Ovary (tissue), 9 donors: ENCODE results near the gene TMEM106A. TPM values are rescaled to one million over a fixed set of nuclear protein-coding genes. Genes with fewer than 3 reads are reported as not detected.
"Not testable (repeated sequence)": the region's sequence is repeated elsewhere in the genome, so short reads cannot be mapped to it uniquely, and the experiment has no call there.

ENCODE experiments used
- DNase-seq, 5 donors: peaks; one replicate each; pipeline ENCODE4 v3.0.0-alpha.2; 2019 to 2020
- H3K27ac ChIP-seq, 2 donors: fragments of 200-600 bp; one replicate each; pipeline versions ENCODE4 v1.5.1 to v1.8.0; 2019 to 2022
- H3K27me3 ChIP-seq: fragments of 200-600 bp; one replicate; pipeline ENCODE4 v1.8.0; 2022
- H3K36me3 ChIP-seq: fragments of 200-600 bp; sonication (generic); one replicate; pipeline ENCODE4 v1.5.1; 2019
- H3K4me1 ChIP-seq: one replicate; pipeline ENCODE4 v1.8.1; 2013; ENCODE audit warnings: mild to moderate bottlenecking, moderate library complexity; ENCODE audit not compliant: insufficient read depth
- H3K4me3 ChIP-seq: fragments of 200-600 bp; sonication (generic); one replicate; pipeline ENCODE4 v1.5.1; 2017
- H3K9me3 ChIP-seq, 2 donors: fragments of 200-600 bp in 1 of 2; sonication (generic) in 1 of 2; one replicate each; pipeline versions ENCODE4 v1.5.1 to v1.8.1; 2013 to 2019; ENCODE audit warnings: mild to moderate bottlenecking in 1 of 2, moderate library complexity in 1 of 2
- EP300 ChIP-seq: sonication (generic); formaldehyde crosslinking; IDR thresholded peaks from one replicate; pipeline ENCODE4 v1.6.1; 2017; ENCODE audit warnings: antibody characterized with exemption
- POLR2A ChIP-seq: fragments of 450-650 bp; IDR thresholded peaks from one replicate; pipeline ENCODE4 v1.6.1; 2017; ENCODE audit warnings: antibody characterized with exemption, mild to moderate bottlenecking, moderate library complexity
- WGBS, 3 donors: extraction: QIAGEN DNeasy Blood & Tissue Kit in 1 of 3; methylation state at CpG; one replicate each; pipeline versions ENCODE4 v1.1.5 to v1.1.7; 2013 to 2017; 5-methylcytosine and 5-hydroxymethylcytosine counted together
- intact Hi-C, 4 donors: fragments of 100-400 bp; cut with DNase I; formaldehyde crosslinking; loops; one replicate each; pipeline versions ENCODE4 v1.11.0 to v1.15.1; 2022 to 2023
- polyA plus RNA-seq, 2 donors: library from polyadenylated mRNA; stranded (reverse); fragments of 200-250 nt in 1 of 2; fragments of 350-450 nt in 1 of 2; fragmentation: Illumina TruSeq in 1 of 2; extraction: RNeasy Lipid Tissue Mini Kit (QIAGEN cat#74804) in 1 of 2; gene quantifications; one replicate each; pipeline ENCODE4 v1.2.3, GENCODE V29; 2013 to 2014
- total RNA-seq, 7 donors: library from RNA; depleted of rRNA in 2 of 7; stranded (reverse); fragments of >200 nt in 2 of 7; fragmentation: NEBNext Ultra II Directional in 3 of 7; extraction: Animal tissue kit (Norgen Biotek cat#: 25700) in 3 of 7; gene quantifications; one replicate each; pipeline versions ENCODE4 v1.1.0 to v1.2.4, GENCODE V29; 2016 to 2023
- TF ChIP-seq, protein P1 (sequence below), 3 donors: fragments of 450-650 bp in 2 of 3; fragments of 200-600 bp in 1 of 3; IDR thresholded peaks; one replicate each; pipeline versions ENCODE4 v1.5.1 to v1.8.0; 2016 to 2022; ENCODE audit warnings: antibody characterized with exemption in 3 of 3, mild to moderate bottlenecking in 1 of 3
- donor health status: DM: no; HTN: no; CAD: no; lungs with moderate emphysema.
- donor health status: DM: no; HTN: no; CAD: no.
- donor health status: Bipolar disorder and iron deficiency.
- donor health status: DM: yes; HTN: yes; CAD: no.
- donor health status: DM: no; HTN: no; CAD: no.
- donor health status: DM: yes; HTN: yes; CAD: no.

TMEM106A gene
- total and polyA plus RNA-seq, 9 donors, result 1.5 to 23.4 (median 13.4) TPM

DNA sequence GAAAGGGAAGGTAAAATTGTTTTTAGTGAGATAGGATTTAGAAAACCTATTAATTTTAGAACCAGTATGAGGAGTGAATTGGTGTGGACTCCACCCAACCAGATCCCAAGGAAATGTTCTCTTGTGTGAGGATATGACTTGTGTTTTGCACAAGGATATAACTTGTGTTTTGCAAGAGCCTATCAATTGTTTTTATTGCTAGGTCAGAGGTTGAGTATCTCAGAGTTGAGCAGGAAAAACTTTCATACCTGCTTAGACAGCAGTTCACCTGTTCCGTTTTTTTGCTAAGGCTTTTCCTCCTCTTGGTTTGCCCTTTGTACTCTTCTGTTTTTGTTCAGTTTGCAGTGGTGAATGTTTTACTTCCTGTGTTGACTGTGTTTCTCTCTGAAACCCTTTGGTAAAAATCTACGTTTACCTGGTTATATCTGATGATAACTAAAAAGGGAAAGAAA is 35.5 kb upstream of the TMEM106A start:
- no peaks in the 10 kb centered on the region for H3K36me3 ChIP-seq
- intact Hi-C loops, result no loop called here
- no peak overlapping the region for H3K27ac ChIP-seq
- peaks cover 4% of the 10 kb centered on the region for H3K4me1 ChIP-seq
- 52 to 67% (median 52%) methylated on average over 2 of the region's 2 CpGs for WGBS, 3 donors
- no peak for DNase-seq
- H3K9me3 ChIP-seq, result no peaks in the 10 kb centered on the region
- H3K27me3 ChIP-seq, result no peaks in the 10 kb centered on the region
- H3K4me3 ChIP-seq, result no peak overlapping the region
- TF ChIP-seq POLR2A, result no peak
- TF ChIP-seq EP300, result no peak
- TF ChIP-seq, protein P1, sequence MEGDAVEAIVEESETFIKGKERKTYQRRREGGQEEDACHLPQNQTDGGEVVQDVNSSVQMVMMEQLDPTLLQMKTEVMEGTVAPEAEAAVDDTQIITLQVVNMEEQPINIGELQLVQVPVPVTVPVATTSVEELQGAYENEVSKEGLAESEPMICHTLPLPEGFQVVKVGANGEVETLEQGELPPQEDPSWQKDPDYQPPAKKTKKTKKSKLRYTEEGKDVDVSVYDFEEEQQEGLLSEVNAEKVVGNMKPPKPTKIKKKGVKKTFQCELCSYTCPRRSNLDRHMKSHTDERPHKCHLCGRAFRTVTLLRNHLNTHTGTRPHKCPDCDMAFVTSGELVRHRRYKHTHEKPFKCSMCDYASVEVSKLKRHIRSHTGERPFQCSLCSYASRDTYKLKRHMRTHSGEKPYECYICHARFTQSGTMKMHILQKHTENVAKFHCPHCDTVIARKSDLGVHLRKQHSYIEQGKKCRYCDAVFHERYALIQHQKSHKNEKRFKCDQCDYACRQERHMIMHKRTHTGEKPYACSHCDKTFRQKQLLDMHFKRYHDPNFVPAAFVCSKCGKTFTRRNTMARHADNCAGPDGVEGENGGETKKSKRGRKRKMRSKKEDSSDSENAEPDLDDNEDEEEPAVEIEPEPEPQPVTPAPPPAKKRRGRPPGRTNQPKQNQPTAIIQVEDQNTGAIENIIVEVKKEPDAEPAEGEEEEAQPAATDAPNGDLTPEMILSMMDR (IDR thresholded peaks at IDR 0.05), result no peak

DNA sequence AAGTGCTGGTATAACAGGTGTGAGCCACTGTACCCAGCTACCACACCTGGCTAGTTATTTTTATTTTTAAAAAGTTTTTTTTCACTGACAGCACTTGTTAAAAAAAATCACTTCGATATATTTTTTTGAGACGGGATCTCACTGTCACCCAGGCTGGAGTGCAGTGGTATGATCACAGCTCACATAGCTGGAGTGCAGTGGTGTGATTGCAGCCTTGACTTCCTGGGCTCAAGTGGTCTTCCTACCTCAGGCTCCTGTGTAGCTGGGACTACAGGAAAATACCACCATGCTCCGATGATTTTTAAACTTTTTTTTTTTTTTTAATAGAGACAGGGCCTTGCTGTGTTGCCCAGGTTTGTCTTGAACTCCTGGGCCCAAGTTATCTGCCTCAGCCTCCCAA is 27.8 kb upstream of the TMEM106A start:
- intact Hi-C loops, result no loop called here
- TF ChIP-seq EP300, result no peak
- no peak for TF ChIP-seq POLR2A
- TF ChIP-seq, protein P1 (IDR thresholded peaks at IDR 0.05), result no peak
- no peak for DNase-seq
- Histone ChIP-seq H3K27me3 (no peaks in the 10 kb centered on the region), H3K9me3 (no peaks in the 10 kb centered on the region), H3K4me3 (no peak overlapping the region), H3K27ac (no peak overlapping the region), H3K36me3 (no peaks in the 10 kb centered on the region), H3K4me1 (no peaks in the 10 kb centered on the region)
- 90 to 94% (median 90%) methylated on average over 3 of the region's 3 CpGs for WGBS, 3 donors

DNA sequence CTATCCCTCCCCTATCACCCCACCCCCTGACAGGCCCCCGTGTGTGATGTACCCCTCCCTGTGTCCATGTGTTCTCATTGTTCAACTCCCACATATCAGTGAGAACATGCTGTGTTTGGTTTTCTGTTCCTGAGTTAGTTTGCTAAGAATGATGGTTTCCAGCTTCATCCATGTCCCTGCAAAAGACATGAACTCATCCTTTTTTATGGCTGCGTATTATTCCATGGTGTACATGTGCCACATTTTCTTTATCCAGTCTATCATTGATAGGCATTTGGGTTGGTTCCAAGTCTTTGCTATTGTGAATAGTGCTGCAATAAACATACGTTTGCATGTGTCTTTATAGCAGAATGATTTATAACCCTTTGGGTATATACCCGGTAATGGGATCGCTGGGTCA is 25.0 kb upstream of the TMEM106A start:
- intact Hi-C loops, H3K27me3 ChIP-seq: not testable (repeated sequence)

DNA sequence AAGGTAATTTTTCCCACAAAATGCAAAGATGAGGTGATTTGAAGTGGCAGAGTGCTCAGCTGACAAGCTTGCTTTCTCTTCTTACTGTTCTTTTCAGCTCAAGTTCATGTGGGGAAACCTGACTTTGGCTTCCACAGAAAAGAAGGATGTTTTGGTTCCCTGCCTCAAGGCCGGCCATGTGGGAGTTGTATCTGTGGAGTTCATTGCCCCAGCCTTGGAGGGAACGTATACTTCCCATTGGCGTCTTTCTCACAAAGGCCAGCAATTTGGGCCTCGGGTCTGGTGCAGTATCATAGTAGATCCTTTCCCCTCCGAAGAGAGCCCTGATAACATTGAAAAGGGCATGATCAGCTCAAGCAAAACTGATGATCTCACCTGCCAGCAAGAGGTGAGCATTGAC is 18.4 kb upstream of the TMEM106A start:
- Histone ChIP-seq H3K4me1 (no peaks in the 10 kb centered on the region), H3K27me3 (no peaks in the 10 kb centered on the region), H3K9me3 (no peaks in the 10 kb centered on the region), H3K4me3 (no peak overlapping the region), H3K27ac (peak overlapping the region in 1 of 2 donors; percentile 7), H3K36me3 (no peaks in the 10 kb centered on the region)
- 8 to 40% (median 24%) methylated on average over 5 of the region's 5 CpGs for WGBS, 3 donors
- no peak for TF ChIP-seq POLR2A
- TF ChIP-seq, protein P1 (IDR thresholded peaks at IDR 0.05), result no peak
- no peak for TF ChIP-seq EP300
- DNase-seq, result peak in 3 of 5 donors; percentile 33 to 63 (median 46)
- intact Hi-C loops, result no loop called here

More for the DNA sequence above, 25.0 kb upstream of the TMEM106A start:
- H3K27ac ChIP-seq, H3K4me1 ChIP-seq, H3K9me3 ChIP-seq, H3K36me3 ChIP-seq, H3K4me3 ChIP-seq, DNase-seq: not testable (repeated sequence)
- WGBS, 3 donors, result 83 to 89% (median 88%) methylated on average over 5 of the region's 5 CpGs

DNA sequence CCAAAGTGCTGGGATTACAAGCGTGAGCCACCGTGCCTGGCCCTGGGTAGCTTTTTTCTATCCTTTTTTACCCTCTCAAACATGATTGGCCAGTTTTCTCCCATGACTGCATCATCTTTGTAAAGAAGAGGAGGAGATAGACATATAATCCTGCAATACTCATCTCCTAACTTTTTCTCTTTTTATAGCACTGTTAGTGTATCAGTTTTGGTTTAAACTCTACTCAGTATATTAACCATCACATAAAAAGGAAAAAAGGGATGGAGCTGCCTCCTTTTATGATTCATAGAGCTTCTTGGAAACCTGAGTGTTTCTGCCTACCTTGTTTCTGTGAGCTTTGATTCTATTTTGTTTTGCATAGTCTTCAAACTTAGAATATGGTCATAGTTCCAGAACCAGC is 12.0 kb upstream of the TMEM106A start:
- TF ChIP-seq, protein P1 (IDR thresholded peaks at IDR 0.05), result no peak
- TF ChIP-seq POLR2A (no peak), EP300 (no peak)
- intact Hi-C loops, result no loop called here
- no peaks in the 10 kb centered on the region for H3K27me3 ChIP-seq
- no peak overlapping the region for H3K4me3 ChIP-seq
- DNase-seq, result no peak
- H3K4me1 ChIP-seq, result no peaks in the 10 kb centered on the region
- no peak overlapping the region for H3K27ac ChIP-seq
- 57 to 80% (median 61%) methylated on average over 2 of the region's 2 CpGs for WGBS, 3 donors
- H3K9me3 ChIP-seq, result no peaks in the 10 kb centered on the region
- H3K36me3 ChIP-seq, result no peaks in the 10 kb centered on the region
